Ramos (cell line): ENCODE data around the gene TUBA1C.
"Not testable (repeated sequence)": the region's sequence is repeated elsewhere in the genome, so short reads cannot be mapped to it uniquely, and the experiment has no call there.

Source experiments
- in situ Hi-C: fragments of 300-500 bp; cut with MboI; formaldehyde crosslinking; loops from one replicate; pipeline ENCODE4 v1.14.3; 2022; ENCODE audit warnings: low sequenced_read_pairs; ENCODE audit not compliant: unreplicated experiment

The TUBA1C gene

GRCh38 chr12:49298160-49298559, 33.3 kb downstream of the TUBA1C start:
- in situ Hi-C loops = loop anchor here (10.0 kb wide), 1 partner anchor 217 kb away; no protein-coding TSS in a partner anchor

DNA sequence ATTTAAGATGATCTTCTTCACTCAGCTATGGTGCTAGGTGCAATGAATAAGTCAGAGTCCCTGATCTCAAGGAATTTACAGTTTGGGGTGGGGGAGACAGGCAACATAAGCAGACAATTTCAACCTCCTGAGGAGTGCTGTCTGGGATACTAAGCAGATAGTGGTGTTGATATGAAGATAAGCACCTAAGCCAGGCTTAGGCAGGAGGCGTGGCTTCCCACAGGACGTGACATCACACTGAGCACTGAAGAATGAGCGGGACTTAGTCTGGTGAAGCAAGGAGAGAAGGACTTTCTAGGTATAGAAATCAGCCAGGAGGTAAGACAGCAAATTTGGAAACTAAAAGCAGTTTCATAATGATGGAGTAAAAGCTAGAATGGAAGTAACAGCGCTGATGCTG, 36.9 kb downstream of the TUBA1C start:
- in situ Hi-C loops = no loop called here

GRCh38 chr12:49304161-49304560, 39.3 kb downstream of the TUBA1C start:
- in situ Hi-C loops = no loop called here

- in situ Hi-C loops = no loop called here
These were observed 41.1 kb downstream of the TUBA1C start for GRCh38 chr12:49305762-49306510.

GRCh38 chr12:49309386-49309785, 44.5 kb downstream of the TUBA1C start:
- in situ Hi-C loops = no loop called here

DNA sequence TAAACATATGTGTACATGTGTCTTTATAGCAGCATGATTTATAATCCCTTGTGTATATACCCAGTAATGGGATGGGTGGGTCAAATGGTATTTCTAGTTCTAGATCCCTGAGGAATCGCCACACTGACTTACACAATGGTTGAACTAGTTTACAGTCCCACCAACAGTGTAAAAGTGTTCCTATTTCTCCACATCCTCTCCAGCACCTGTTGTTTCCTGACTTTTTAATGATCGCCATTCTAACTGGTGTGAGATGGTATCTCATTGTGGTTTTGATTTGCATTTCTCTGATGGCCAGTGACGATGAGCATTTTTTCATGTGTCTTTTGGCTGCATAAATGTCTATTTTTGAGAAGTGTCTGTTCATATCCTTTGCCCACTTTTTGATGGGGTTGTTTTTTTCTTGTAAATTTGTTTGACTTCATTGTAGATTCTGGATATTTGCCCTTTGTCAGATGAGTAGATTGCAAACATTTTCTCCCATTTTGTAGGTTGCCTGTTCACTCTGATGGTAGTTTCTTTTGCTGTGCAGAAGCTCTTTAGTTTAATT, 45.6 kb downstream of the TUBA1C start:
- in situ Hi-C loops = not testable (repeated sequence)

GRCh38 chr12:49314811-49315210, 49.9 kb downstream of the TUBA1C start:
- in situ Hi-C loops = no loop called here

DNA sequence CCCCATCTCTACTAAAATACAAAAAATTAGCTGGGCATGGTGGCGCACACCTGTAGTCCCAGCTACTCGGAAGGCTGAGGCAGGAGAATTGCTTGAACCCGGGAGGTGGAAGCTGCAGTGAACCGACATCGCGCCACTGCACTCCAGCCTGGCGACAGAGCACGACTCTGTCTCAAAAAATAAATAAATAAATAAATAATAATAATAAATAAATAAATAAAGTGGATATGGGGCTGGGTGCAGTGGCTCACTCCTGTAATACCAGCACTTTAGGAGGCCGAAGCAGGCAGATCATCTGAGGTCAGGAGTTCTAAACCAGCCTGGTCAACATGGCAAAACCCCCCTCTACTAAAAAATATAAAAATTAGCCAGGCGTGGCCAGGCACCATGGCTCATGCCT, 52.2 kb downstream of the TUBA1C start:
- in situ Hi-C loops = not testable (repeated sequence)

DNA sequence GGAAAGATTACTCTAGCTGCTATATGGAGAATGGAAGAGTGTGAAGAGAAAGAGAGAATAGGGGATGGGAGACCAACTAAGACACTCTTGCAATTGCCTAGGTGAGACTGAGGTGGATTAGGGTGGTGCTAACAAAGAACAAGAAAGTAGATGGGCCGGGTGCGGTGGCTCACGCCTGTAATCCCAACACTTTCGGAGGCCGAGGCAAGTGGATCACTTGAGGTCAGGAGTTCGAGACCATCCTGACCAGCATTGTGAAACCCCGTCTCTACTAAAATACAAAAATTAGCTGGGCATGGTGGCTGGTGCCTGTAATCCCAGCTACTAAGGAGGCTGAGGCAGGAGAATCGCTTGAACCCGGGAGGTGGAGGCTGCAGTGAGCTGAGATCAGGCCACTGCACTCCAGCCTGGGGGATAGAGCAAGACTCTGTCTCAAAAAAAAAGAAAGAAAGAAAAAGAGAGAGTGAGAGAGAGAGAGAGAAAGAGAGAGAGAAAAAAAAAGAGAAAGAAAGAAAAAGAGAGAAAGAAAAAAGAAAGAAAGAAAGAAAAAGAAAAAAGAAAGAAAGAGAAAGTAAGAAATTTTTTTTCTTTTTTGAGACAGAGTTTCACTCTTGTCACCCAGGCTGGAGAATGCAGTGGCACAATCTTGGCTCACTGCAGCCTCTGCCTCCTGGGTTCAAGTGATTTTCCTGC, 55.7 kb downstream of the TUBA1C start:
- in situ Hi-C loops = not testable (repeated sequence)

GRCh38 chr12:49322367-49322707, 57.5 kb downstream of the TUBA1C start:
- in situ Hi-C loops = no loop called here

GRCh38 chr12:49322708-49323523, 58.0 kb downstream of the TUBA1C start, which contains the start of gene TROAP:
TSS of gene TROAP (plus strand) at chr12:49323255. CDS start at chr12:49323609, 354 bp downstream.
- in situ Hi-C loops = no loop called here

GRCh38 chr12:49323524-49324097, 58.7 kb downstream of the TUBA1C start:
- in situ Hi-C loops = no loop called here
